GM12872 (cell line): ENCODE measurements around the gene AKAP8.

Experiments used
- CTCF ChIP-seq: IDR thresholded peaks from 3 replicates; pipeline ENCODE4 v1.5.1; 2011; ENCODE audit warnings: low read depth, mild to moderate bottlenecking, low read length, moderate library complexity; ENCODE audit not compliant: insufficient read depth

AKAP8 gene

GRCh38 chr19:15324791-15325519 lies 54.6 kb downstream of the AKAP8 start:
- TF ChIP-seq CTCF, result peak; percentile 16; the same call in 1 of the 3 replicates

- no peak for TF ChIP-seq CTCF
Observed at GRCh38 chr19:15323496-15324235, 55.9 kb downstream of the AKAP8 start.

- no peak for TF ChIP-seq CTCF
Observed at GRCh38 chr19:15321739-15322138, 57.8 kb downstream of the AKAP8 start.

- no peak for TF ChIP-seq CTCF
Observed at GRCh38 chr19:15320116-15320515, 59.5 kb downstream of the AKAP8 start.

- no peak for TF ChIP-seq CTCF
Observed at GRCh38 chr19:15318241-15318691, 61.3 kb downstream of the AKAP8 start.

GRCh38 chr19:15317392-15318071 lies 62.1 kb downstream of the AKAP8 start:
- no peak for TF ChIP-seq CTCF

- no peak for TF ChIP-seq CTCF
Observed at GRCh38 chr19:15316498-15316897, 63.1 kb downstream of the AKAP8 start.
